HepG2 (cell line): ENCODE measurements around the gene DCP1B. TPM values are rescaled to one million over a fixed set of nuclear protein-coding genes. Genes with fewer than 3 reads are reported as not detected.

Source experiments
- BCL6 ChIP-seq: IDR thresholded peaks from 2 replicates; pipeline ENCODE4 v1.6.1; 2016; ENCODE audit warnings: missing genetic modification reagents, missing compliant biosample characterization
- CREM ChIP-seq, 2 experiments: sonication (generic) in 1 of 2; formaldehyde crosslinking in 1 of 2; IDR thresholded peaks; 2 replicates each; pipeline versions ENCODE4 v1.4.0 to v1.6.1; 2016 to 2020; ENCODE audit warnings: antibody characterized with exemption in 1 of 2, mild to moderate bottlenecking in 1 of 2, missing genetic modification reagents in 1 of 2
- EP300 ChIP-seq, 3 experiments: sonication (generic) in 1 of 3; formaldehyde crosslinking in 1 of 3; IDR thresholded peaks; 2 replicates each; pipeline versions ENCODE4 v1.5.1 to v1.6.1; 2011 to 2020; ENCODE audit warnings: low read depth in 2 of 3, low read length in 2 of 3, borderline replicate concordance in 1 of 3, improper control_type of control experiment in 1 of 3, mild to moderate bottlenecking in 1 of 3, missing genetic modification reagents in 1 of 3, moderate library complexity in 1 of 3
- FOXA3 ChIP-seq: IDR thresholded peaks from 2 replicates; pipeline ENCODE4 v1.6.1; 2016; ENCODE audit warnings: missing genetic modification reagents, missing compliant biosample characterization
- GATAD2A ChIP-seq: IDR thresholded peaks from 2 replicates; pipeline ENCODE4 v1.6.1; 2016
- HHEX ChIP-seq: IDR thresholded peaks from 2 replicates; pipeline ENCODE4 v1.6.1; 2016; ENCODE audit warnings: control low read depth
- HNF1A ChIP-seq, 2 experiments: sonication (generic) in 1 of 2; formaldehyde crosslinking in 1 of 2; IDR thresholded peaks; 2 replicates each; pipeline versions ENCODE4 v1.4.0 to v1.6.1; 2016 to 2020; ENCODE audit warnings: borderline replicate concordance in 1 of 2, low read depth in 1 of 2, mild to moderate bottlenecking in 1 of 2, missing genetic modification reagents in 1 of 2
- HNF4A ChIP-seq: sonication (generic); formaldehyde crosslinking; IDR thresholded peaks from 2 replicates; pipeline ENCODE4 v1.4.0; 2020; ENCODE audit warnings: missing genetic modification reagents
- KAT7 ChIP-seq: IDR thresholded peaks from 2 replicates; pipeline ENCODE4 v1.6.1; 2018; ENCODE audit warnings: borderline replicate concordance, missing compliant biosample characterization
- PHF21A ChIP-seq: sonication (generic); formaldehyde crosslinking; IDR thresholded peaks from 2 replicates; pipeline ENCODE4 v1.5.0; 2020; ENCODE audit warnings: mild to moderate bottlenecking, missing genetic modification reagents
- RBM22 ChIP-seq: fragments of 200-400 bp; formaldehyde crosslinking; optimal IDR thresholded peaks from 2 replicates; pipeline ENCODE3; 2017; ENCODE audit warnings: mild to moderate bottlenecking, low read length, moderate library complexity
- SKI ChIP-seq: fragments of 450-650 bp; IDR thresholded peaks from one replicate; pipeline ENCODE4 v1.6.1; 2018; ENCODE audit warnings: mild to moderate bottlenecking; ENCODE audit not compliant: partially characterized antibody
- SOX6 ChIP-seq, 2 experiments: fragments of 450-650 bp in 1 of 2; sonication (generic) in 1 of 2; formaldehyde crosslinking in 1 of 2; IDR thresholded peaks; 2 replicates each; pipeline versions ENCODE4 v1.4.0 to v1.6.1; 2017 to 2020; ENCODE audit warnings: antibody characterized with exemption in 1 of 2, mild to moderate bottlenecking in 1 of 2, missing genetic modification reagents in 1 of 2
- TCF7 ChIP-seq: sonication (generic); IDR thresholded peaks from 2 replicates; pipeline ENCODE4 v1.6.1; 2016; ENCODE audit warnings: antibody characterized with exemption, low read depth
- TCF7L2 ChIP-seq: IDR thresholded peaks from 2 replicates; pipeline ENCODE4 v1.6.1; 2011; ENCODE audit warnings: mild to moderate bottlenecking, low read depth, low read length, moderate library complexity
- ZBTB3 ChIP-seq: sonication (generic); formaldehyde crosslinking; IDR thresholded peaks from 2 replicates; pipeline ENCODE4 v1.4.0; 2020; ENCODE audit warnings: low read depth, mild to moderate bottlenecking, moderate library complexity, missing genetic modification reagents, borderline replicate concordance
- ZNF879 ChIP-seq: sonication (generic); formaldehyde crosslinking; IDR thresholded peaks from 2 replicates; pipeline ENCODE4 v1.8.1; 2023; ENCODE audit warnings: missing genetic modification reagents
- polyA plus RNA-seq, 8 experiments: library from polyadenylated mRNA; depleted of rRNA in 3 of 8; stranded (reverse) in 7 of 8; unstranded in 1 of 8; fragments of >200 nt; fragmentation: Illumina TruSeq in 4 of 8; extraction: Trizol in 4 of 8; gene quantifications; 2 replicates each; pipeline versions ENCODE4 v1.2.1 to v1.2.3, GENCODE V29; 2011 to 2016; ENCODE audit warnings: low read depth in 4 of 8, missing spikeins in 1 of 8, mixed read lengths in 1 of 8; ENCODE audit not compliant: insufficient read depth in 1 of 8
- total RNA-seq, 5 experiments: library from RNA; depleted of rRNA; stranded (reverse); fragments of >200 nt; fragmentation: Illumina TruSeq; extraction: Trizol; gene quantifications; 2 replicates each; pipeline ENCODE4 v1.2.3, GENCODE V29; 2016; ENCODE audit warnings: low read depth in 1 of 5
- TF ChIP-seq, protein P1 (sequence below), 2 experiments: sonication (generic) in 1 of 2; formaldehyde crosslinking in 1 of 2; IDR thresholded peaks; 2 replicates each; pipeline versions ENCODE4 v1.5.1 to v1.6.1; 2011 to 2020; ENCODE audit warnings: borderline replicate concordance in 1 of 2, low read depth in 1 of 2, low read length in 1 of 2, mild to moderate bottlenecking in 1 of 2, missing genetic modification reagents in 1 of 2, moderate library complexity in 1 of 2

Gene DCP1B
- total and polyA plus RNA-seq, 2 of the 13 experiments (the other 11 are each of a cell fraction or from before 2014, with no cell fraction given): 11.4 to 27.2 TPM

DNA sequence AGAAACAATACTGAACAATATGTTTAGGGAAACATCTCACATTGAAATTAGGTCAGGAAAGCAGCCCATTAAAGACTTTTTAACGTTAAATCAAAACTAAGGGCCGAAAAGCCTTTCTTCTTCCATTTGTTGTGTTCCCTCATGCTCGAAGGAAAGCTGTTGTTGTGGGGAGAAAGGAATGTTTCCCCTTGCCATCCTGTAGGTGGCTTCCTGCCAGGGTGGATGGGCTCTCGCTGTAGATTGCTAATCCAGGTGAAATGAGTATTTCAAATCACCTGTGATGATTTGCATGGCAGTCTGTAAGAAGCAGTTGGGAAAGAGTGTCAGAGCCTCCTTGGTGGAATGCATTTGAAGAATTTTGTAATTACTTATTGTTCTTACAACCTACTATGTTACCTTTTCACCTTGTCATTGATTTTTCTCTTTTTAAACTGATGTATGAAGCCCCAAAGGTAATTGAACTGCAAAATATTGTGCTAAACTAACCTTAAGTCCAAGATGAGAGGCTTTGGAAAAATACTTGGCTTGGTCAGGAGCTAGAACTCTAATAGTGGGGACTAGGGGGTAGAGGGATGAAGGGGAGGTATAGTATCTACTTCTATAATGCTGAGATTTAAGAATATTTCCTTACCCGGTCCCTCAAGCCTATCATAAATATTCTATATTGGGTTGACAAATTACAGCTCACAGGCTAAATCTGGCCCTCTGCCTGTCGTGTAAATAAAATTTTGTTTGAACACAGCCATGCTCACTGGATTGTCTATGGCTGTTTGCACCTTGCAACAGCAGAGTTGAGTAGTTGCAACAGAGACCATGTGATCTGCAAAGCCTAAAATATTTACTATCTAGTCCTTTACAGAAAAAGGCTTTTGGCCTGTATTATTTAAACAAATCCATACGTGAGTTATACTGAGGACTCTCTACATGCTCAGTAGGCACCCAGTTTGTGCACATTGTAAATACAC is 7.7 kb upstream of the DCP1B start (continued):
- TF ChIP-seq HNF1A (IDR thresholded peaks at IDR 0.05; ENCODE audit: low read depth): no peak
- no peak for TF ChIP-seq HNF1A (CRISPR knock-in tag; IDR thresholded peaks at IDR 0.05; ENCODE audit: borderline replicate concordance)
- TF ChIP-seq HNF4A (CRISPR knock-in tag): 0 out of 2 replicates have a peak, but pooled peaks have one; percentile 19
- no peak for TF ChIP-seq ZNF879
- no peak for TF ChIP-seq RBM22
- peak; percentile 36 for TF ChIP-seq TCF7
- TF ChIP-seq EP300 (IDR thresholded peaks at IDR 0.05; ENCODE audit: low read depth in 2 of 2, low read length in 2 of 2): 0 out of 4 replicates have a peak, but pooled peaks of 1 of the 2 experiments have one; percentile 18
- no peak for TF ChIP-seq EP300 (CRISPR knock-in tag; IDR thresholded peaks at IDR 0.05; ENCODE audit: borderline replicate concordance)
- TF ChIP-seq SKI: no peak
- no peak for TF ChIP-seq SOX6 (IDR thresholded peaks at IDR 0.05)
- peak; percentile 64; the same call in 1 of the 2 replicates for TF ChIP-seq SOX6 (CRISPR knock-in tag; IDR thresholded peaks at IDR 0.05)
- TF ChIP-seq TCF7L2: no peak
- TF ChIP-seq KAT7 (CRISPR knock-in tag): no peak
- TF ChIP-seq FOXA3: peak; percentile 77
- TF ChIP-seq HHEX (CRISPR knock-in tag): 0 out of 2 replicates have a peak, but pooled peaks have one; percentile 36
- no peak for TF ChIP-seq CREM (IDR thresholded peaks at IDR 0.05)
- no peak for TF ChIP-seq CREM (CRISPR knock-in tag; IDR thresholded peaks at IDR 0.05)
- TF ChIP-seq PHF21A: 0 out of 2 replicates have a peak, but pooled peaks have one; percentile 28
- peak; percentile 48; the same call in 1 of the 2 replicates for TF ChIP-seq BCL6 (CRISPR knock-in tag)
- TF ChIP-seq GATAD2A: peak; percentile 66
- TF ChIP-seq, protein P1, sequence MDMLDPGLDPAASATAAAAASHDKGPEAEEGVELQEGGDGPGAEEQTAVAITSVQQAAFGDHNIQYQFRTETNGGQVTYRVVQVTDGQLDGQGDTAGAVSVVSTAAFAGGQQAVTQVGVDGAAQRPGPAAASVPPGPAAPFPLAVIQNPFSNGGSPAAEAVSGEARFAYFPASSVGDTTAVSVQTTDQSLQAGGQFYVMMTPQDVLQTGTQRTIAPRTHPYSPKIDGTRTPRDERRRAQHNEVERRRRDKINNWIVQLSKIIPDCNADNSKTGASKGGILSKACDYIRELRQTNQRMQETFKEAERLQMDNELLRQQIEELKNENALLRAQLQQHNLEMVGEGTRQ (IDR thresholded peaks at IDR 0.05; ENCODE audit: low read depth, low read length): no peak
- TF ChIP-seq, protein P1 (CRISPR knock-in tag; IDR thresholded peaks at IDR 0.05; ENCODE audit: borderline replicate concordance): peak; percentile 71; the same call in 1 of the 2 replicates
- TF ChIP-seq ZBTB3 (CRISPR knock-in tag): no peak
